ENCODE results near the gene CFAP65.

The CFAP65 gene

GRCh38 chr2:219059725-219060682, 18.7 kb upstream of the CFAP65 start:
- no peak for DNase-seq

- no peak for DNase-seq
Measured at GRCh38 chr2:219059375-219059724, 18.0 kb upstream of the CFAP65 start.

GRCh38 chr2:219058541-219059374, 17.4 kb upstream of the CFAP65 start:
- no peak for DNase-seq

- DNase-seq = no peak
Measured at GRCh38 chr2:219057709-219058540, 16.6 kb upstream of the CFAP65 start.

GRCh38 chr2:219056896-219057708, 15.8 kb upstream of the CFAP65 start:
- no peak for DNase-seq

GRCh38 chr2:219056176-219056895, 15.0 kb upstream of the CFAP65 start:
- DNase-seq = no peak

GRCh38 chr2:219054956-219055903, 13.9 kb upstream of the CFAP65 start:
- no peak for DNase-seq

- no peak for DNase-seq
Measured at GRCh38 chr2:219049282-219049681, 8.0 kb upstream of the CFAP65 start.

- no peak for DNase-seq
Measured at GRCh38 chr2:219045937-219046550, 4.7 kb upstream of the CFAP65 start.

- DNase-seq = no peak
Measured at GRCh38 chr2:219042750-219043149, 1.4 kb upstream of the CFAP65 start.

- no peak for DNase-seq
Measured at GRCh38 chr2:219042157-219042556, 841 bp upstream of the CFAP65 start.

GRCh38 chr2:219038600-219038999, 2.7 kb downstream of the CFAP65 start:
- no peak for DNase-seq

GRCh38 chr2:219037783-219038499, 3.4 kb downstream of the CFAP65 start:
- no peak for DNase-seq

GRCh38 chr2:219035942-219036341, 5.4 kb downstream of the CFAP65 start:
- no peak for DNase-seq

GRCh38 chr2:219034823-219035222, 6.5 kb downstream of the CFAP65 start:
- no peak for DNase-seq

GRCh38 chr2:219032051-219032745, 9.1 kb downstream of the CFAP65 start:
- DNase-seq = no peak

- no peak for DNase-seq
Measured at GRCh38 chr2:219031005-219031738, 10.1 kb downstream of the CFAP65 start.
